ENCODE data around the gene MRPL40.

MRPL40 gene

DNA sequence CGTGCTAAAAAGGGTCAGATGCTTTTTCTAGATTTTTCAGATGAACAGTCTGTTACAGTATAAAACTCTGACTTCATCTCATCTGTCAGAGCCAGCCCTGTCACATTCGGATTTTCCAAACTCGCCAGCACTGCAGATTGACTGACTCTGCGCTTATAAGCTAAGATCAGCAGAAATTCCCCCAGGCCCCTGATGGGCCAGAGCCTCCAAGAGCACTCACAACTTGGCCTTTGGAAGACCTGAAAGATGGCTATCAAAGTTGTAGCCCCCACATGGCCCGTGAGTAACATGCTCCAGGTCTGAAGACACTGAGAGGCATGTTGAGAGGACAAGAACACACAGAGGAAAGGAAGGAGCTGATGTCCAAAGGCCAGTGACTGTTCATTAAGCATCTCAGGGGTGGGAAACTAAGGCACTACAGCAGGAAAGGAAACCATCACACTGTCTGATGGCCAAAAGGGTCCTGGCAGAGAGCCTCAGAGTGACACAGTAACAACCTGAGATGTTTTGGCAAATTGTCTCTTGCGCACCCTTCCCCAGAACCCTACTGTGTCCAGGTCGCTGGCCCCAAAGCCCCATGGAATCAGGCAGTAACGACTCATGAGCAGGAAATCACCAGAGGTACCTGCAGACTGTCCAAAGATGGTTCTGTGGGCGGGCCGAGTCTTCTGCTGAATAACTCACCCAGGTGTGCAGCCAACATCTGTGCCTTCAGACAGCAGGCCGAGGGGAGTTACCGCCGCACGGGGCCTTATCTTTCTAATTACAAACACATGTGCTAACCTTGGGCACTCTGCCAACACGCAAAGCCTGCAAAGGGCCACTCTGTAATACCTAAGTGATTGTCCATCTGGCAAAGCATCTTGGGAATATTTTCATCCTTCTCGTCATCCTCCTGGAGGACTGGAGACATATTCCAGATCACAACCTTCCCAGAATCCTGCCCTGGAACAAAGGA, 24.4 kb upstream of the MRPL40 start:
- no peak for DNase-seq (ENCODE audit: low read depth)
- no peak for TF ChIP-seq MYC (IDR thresholded peaks at IDR 0.05; ENCODE audit: low read depth, low read length)
- TF ChIP-seq, protein P1, sequence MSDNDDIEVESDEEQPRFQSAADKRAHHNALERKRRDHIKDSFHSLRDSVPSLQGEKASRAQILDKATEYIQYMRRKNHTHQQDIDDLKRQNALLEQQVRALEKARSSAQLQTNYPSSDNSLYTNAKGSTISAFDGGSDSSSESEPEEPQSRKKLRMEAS (IDR thresholded peaks at IDR 0.05; ENCODE audit: low read depth, low read length), result no peak
- TF ChIP-seq, protein P2, sequence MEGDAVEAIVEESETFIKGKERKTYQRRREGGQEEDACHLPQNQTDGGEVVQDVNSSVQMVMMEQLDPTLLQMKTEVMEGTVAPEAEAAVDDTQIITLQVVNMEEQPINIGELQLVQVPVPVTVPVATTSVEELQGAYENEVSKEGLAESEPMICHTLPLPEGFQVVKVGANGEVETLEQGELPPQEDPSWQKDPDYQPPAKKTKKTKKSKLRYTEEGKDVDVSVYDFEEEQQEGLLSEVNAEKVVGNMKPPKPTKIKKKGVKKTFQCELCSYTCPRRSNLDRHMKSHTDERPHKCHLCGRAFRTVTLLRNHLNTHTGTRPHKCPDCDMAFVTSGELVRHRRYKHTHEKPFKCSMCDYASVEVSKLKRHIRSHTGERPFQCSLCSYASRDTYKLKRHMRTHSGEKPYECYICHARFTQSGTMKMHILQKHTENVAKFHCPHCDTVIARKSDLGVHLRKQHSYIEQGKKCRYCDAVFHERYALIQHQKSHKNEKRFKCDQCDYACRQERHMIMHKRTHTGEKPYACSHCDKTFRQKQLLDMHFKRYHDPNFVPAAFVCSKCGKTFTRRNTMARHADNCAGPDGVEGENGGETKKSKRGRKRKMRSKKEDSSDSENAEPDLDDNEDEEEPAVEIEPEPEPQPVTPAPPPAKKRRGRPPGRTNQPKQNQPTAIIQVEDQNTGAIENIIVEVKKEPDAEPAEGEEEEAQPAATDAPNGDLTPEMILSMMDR (IDR thresholded peaks at IDR 0.05; ENCODE audit: low read depth, low read length), result no peak
- no peak for TF ChIP-seq POLR2A (IDR thresholded peaks at IDR 0.05; ENCODE audit: extremely low read depth, insufficient read length)
- H3K4me3 ChIP-seq (ENCODE audit: low read depth, low read length), result no peak overlapping the region

DNA sequence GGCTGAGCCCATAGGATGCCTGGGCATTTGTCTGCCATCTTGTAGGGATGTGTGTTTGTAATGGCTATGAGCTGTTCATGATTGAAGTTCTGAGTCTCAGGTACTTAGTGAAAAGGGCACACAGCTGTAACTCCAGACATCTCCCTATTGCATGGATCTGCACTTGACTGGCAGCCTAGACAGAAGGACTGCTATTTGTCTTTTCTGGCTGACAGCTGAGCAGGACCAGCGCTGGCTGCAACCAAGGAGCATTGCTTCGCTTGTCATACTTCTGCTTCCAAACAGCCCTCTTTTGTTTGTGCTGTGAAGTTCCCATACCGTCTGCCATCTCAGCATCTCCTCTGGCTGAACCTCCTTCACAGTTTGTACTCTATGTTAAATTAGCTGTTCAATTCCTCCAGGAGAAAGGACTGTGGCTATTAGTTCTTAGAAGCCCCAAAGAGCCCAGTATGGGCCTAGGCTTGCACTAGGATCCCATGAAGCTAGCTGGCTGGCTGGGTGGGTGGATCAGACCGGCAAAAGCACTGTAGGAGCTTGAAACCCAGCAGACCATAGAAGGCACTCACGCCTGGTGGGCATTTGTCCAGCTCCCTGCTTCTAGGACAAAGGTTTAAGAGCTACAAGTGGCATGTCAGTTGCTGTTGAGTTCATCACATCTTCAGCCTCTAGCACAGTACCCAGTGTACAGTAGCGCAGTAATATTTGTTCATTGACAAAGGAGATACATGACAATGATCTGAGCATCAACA, 21.2 kb upstream of the MRPL40 start:
- no peak overlapping the region for H3K4me3 ChIP-seq (ENCODE audit: low read depth, low read length)
- no peak for DNase-seq (ENCODE audit: low read depth)
- TF ChIP-seq, protein P1 (IDR thresholded peaks at IDR 0.05; ENCODE audit: low read depth, low read length), result no peak
- TF ChIP-seq POLR2A (IDR thresholded peaks at IDR 0.05; ENCODE audit: extremely low read depth, insufficient read length), result no peak
- no peak for TF ChIP-seq MYC (IDR thresholded peaks at IDR 0.05; ENCODE audit: low read depth, low read length)
- TF ChIP-seq, protein P2 (IDR thresholded peaks at IDR 0.05; ENCODE audit: low read depth, low read length), result no peak

- TF ChIP-seq, protein P2 (IDR thresholded peaks at IDR 0.05; ENCODE audit: low read depth, low read length), result no peak
- TF ChIP-seq, protein P1 (IDR thresholded peaks at IDR 0.05; ENCODE audit: low read depth, low read length), result no peak
- TF ChIP-seq POLR2A (IDR thresholded peaks at IDR 0.05; ENCODE audit: extremely low read depth, insufficient read length) (no peak), MYC (IDR thresholded peaks at IDR 0.05; ENCODE audit: low read depth, low read length) (no peak)
- no peak overlapping the region for H3K4me3 ChIP-seq (ENCODE audit: low read depth, low read length)
- no peak for DNase-seq (ENCODE audit: low read depth)
These were observed 20.7 kb upstream of the MRPL40 start for GRCh38 chr22:19411690-19412045.

GRCh38 chr22:19412478-19412877, 19.9 kb upstream of the MRPL40 start:
- TF ChIP-seq POLR2A (IDR thresholded peaks at IDR 0.05; ENCODE audit: extremely low read depth, insufficient read length), result no peak
- TF ChIP-seq, protein P1 (IDR thresholded peaks at IDR 0.05; ENCODE audit: low read depth, low read length), result no peak
- TF ChIP-seq MYC (IDR thresholded peaks at IDR 0.05; ENCODE audit: low read depth, low read length), result no peak
- TF ChIP-seq, protein P2 (IDR thresholded peaks at IDR 0.05; ENCODE audit: low read depth, low read length), result no peak
- no peak overlapping the region for H3K4me3 ChIP-seq (ENCODE audit: low read depth, low read length)

GRCh38 chr22:19412923-19413322, 19.4 kb upstream of the MRPL40 start:
- no peak for DNase-seq (ENCODE audit: low read depth)
- TF ChIP-seq, protein P1 (IDR thresholded peaks at IDR 0.05; ENCODE audit: low read depth, low read length), result no peak
- TF ChIP-seq, protein P2 (IDR thresholded peaks at IDR 0.05; ENCODE audit: low read depth, low read length), result no peak
- TF ChIP-seq MYC (IDR thresholded peaks at IDR 0.05; ENCODE audit: low read depth, low read length), result no peak
- TF ChIP-seq POLR2A (IDR thresholded peaks at IDR 0.05; ENCODE audit: extremely low read depth, insufficient read length), result no peak
- no peak overlapping the region for H3K4me3 ChIP-seq (ENCODE audit: low read depth, low read length)

More at GRCh38 chr22:19412478-19412877, 19.9 kb upstream of the MRPL40 start:
- DNase-seq (ENCODE audit: low read depth), result no peak
